Stimulated activated CD8-positive, alpha-beta memory T cell treated with anti-CD3 and anti-CD28 coated beads, Interleukin-4, amount 100 ng/mL, for 4 hours (primary cell): ENCODE data around the gene STXBP5.

Source experiments
- DNase-seq, 2 donors: peaks; one replicate each; pipeline ENCODE4 v3.0.0-alpha.2; 2020; ENCODE audit warnings: low read depth in 2 of 2, low spot score in 1 of 2

Gene STXBP5

DNA sequence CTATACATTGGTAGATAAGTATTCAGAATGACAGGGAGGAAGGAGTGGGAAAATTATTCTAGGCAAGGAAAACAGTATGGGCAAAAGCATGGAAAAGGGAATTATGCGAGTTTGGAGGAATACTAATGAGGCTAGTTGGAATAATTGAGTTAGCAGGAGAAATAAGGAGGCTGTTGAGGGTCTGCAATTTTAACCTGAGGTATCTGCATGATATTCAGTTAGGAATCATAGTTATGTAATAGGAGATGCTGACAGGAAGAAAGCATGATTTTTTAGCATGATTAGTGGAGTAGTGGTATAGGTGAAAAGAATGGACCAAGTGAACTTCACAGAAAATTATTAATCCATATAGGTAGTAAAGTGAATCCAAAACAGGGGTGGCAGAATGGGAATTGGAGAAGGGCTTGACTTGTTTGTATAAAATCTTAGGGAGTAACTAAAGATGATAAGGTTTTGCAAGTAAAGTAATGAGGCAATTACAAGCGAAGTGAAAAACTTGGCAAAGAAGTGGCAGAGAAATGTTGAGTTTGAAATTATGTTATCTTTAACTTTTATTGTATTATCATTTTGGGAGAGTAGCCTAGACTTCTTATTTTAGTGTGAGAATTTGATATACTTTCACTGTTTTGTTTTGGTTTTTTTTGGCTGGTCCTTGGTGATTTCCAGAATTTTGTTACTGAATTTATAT lies 5.7 kb downstream of the STXBP5 start:
- no peak for DNase-seq

- DNase-seq, result no peak
Observed at GRCh38 chr6:147211349-147211748, 7.1 kb downstream of the STXBP5 start.

- no peak for DNase-seq
Observed at GRCh38 chr6:147211831-147212230, 7.6 kb downstream of the STXBP5 start.

DNA sequence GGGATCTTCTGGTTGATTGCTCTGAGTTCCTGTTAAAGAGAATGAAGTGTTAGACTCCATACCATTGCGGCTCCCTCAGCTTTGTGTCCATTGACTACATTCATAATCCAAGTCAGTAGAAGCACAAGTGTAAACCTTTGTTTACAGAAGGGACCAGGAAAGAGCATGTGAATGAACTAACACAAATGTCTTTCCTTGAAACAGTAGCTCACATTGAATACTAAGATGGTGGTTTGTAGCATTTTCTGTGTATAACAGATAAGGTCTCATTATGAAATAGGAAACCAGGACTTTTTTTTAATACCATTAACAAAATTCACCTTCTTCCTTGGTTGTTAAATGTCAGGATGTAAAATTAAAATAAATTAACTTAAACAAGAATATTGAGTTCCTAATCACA lies 8.4 kb downstream of the STXBP5 start:
- no peak for DNase-seq

GRCh38 chr6:147213772-147214171 lies 9.6 kb downstream of the STXBP5 start:
- no peak for DNase-seq

GRCh38 chr6:147214248-147215227 lies 10.3 kb downstream of the STXBP5 start:
- DNase-seq, result no peak

- no peak for DNase-seq
Observed at GRCh38 chr6:147216915-147217314, 12.7 kb downstream of the STXBP5 start.

GRCh38 chr6:147217840-147218404 lies 13.7 kb downstream of the STXBP5 start:
- no peak for DNase-seq

- DNase-seq, result no peak
Observed at GRCh38 chr6:147218797-147219196, 14.6 kb downstream of the STXBP5 start.

GRCh38 chr6:147219463-147219862 lies 15.2 kb downstream of the STXBP5 start:
- no peak for DNase-seq

GRCh38 chr6:147220345-147220744 lies 16.1 kb downstream of the STXBP5 start:
- DNase-seq, result no peak

GRCh38 chr6:147221739-147222138 lies 17.5 kb downstream of the STXBP5 start:
- DNase-seq, result no peak

GRCh38 chr6:147222160-147222838 lies 18.1 kb downstream of the STXBP5 start:
- DNase-seq, result no peak

- no peak for DNase-seq
Observed at GRCh38 chr6:147223736-147224135, 19.5 kb downstream of the STXBP5 start.

DNA sequence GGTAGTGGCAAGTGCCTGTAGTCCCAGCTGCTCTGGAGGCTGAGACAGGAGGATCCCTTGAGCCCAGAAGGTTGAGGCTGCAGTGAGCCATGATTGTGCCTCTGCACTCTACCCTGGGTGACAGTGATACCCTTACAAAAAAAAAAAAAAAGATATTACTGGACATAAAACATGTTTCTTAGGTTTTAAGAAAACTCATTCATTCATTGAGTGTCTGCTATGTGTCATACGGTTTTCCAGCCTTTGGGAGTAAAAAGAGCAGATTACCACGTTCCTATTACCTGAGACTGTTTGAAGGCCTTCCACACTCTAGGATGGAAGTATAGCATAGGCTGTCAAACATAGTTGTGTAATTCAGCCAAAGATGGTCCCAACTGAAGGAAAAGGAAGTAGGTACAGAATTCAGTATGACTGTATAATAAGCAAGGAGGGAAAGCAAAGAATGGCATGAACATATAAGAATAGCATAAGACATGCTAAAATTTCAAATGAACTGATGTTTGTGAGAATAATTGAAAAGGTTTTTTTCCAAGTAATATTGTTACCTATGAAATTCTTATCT lies 22.0 kb downstream of the STXBP5 start:
- DNase-seq, result no peak

DNA sequence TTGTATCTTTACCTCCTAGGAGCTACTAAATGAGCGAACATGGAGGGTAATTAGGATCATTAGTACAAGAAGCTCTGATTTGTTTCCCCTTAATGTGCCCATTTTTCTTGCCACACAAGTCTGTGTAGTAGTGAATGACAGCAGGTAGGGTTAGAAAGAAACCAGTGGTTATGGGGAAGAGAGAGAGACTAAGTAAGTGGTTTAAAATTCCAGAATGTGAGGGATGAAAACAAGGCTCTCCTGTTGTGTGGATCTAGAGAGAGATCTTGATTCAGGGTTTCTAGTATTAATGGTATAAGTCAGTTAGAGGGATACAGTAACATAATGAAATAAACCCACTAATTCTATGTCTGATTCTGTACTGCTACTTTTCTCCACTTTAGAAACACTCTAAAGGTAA lies 22.7 kb downstream of the STXBP5 start:
- no peak for DNase-seq

GRCh38 chr6:147227770-147228320 lies 23.6 kb downstream of the STXBP5 start:
- no peak for DNase-seq

- DNase-seq, result no peak
Observed at GRCh38 chr6:147231589-147231988, 27.4 kb downstream of the STXBP5 start.

DNA sequence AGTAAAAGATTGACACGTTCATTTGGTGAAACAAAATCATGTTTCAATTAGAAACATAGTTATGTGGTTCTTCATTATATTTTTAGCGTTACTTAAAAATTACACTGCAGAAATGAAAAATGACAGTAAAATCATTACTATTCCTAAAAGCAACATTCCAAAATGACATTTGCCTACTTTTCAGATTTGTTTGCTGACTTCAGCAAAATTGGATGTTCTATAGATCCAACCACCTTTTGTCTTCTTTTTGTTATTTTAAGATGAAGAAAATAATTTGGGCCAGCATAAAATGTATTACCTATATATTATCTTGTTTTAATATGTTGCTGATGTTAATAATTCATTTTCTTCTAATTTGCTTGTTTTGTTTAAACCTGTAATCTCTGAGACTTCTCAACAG lies 30.5 kb downstream of the STXBP5 start:
- DNase-seq, result no peak

- DNase-seq, result no peak
Observed at GRCh38 chr6:147238164-147238563, 33.9 kb downstream of the STXBP5 start.

DNA sequence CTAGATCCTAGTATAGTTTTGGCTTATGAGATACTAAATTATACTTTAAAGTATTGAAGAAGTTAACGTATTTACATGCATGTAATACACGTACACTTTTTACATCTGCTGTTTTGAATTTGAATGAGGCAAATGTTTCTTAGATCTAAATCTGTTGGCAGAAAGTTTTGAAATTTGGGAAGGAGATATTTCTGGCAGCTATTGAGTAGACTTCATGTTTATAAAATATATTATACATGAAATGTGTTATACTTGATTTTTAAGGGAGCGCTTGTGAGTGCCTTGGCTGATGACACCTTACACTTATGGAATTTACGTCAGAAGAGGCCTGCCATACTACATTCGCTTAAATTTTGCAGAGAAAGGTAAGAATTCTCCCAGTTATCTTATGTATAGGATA lies 34.7 kb downstream of the STXBP5 start:
- no peak for DNase-seq
